HEK293 (cell line): ENCODE data around the gene TNNI3.
A peak's percentile ranks its signal among the peaks of the same experiment; 100 is the strongest.

Source experiments
- CTCF ChIA-PET: fragments of 350-600 bp; formaldehyde crosslinking; extraction: SDS; loops from one replicate; lab custom pipeline; 2021; ENCODE audit warnings: antibody characterized with exemption; lab: Yijun Ruan, JAX
- POLR2A ChIA-PET: fragments of 300-600 bp; formaldehyde crosslinking; extraction: SDS; loops from one replicate; lab custom pipeline; 2020; ENCODE audit warnings: antibody characterized with exemption, inconsistent platforms; lab: Yijun Ruan, JAX
- H3K27ac ChIP-seq: fragments of 200-500 bp; sonication (Bioruptor generic); 2 replicates; pipeline ENCODE4 v1.5.1; 2014; ENCODE audit warnings: low read depth, low read length, control low read depth, inconsistent platforms; ENCODE audit errors: extremely low read depth
- H3K36me3 ChIP-seq, 2 experiments: fragments of 200-500 bp in 1 of 2; sonication (Bioruptor generic) in 1 of 2; 1 replicate in 1 of 2; 2 replicates in 1 of 2; pipeline ENCODE4 v1.5.1; 2014 to 2017; ENCODE audit warnings: inconsistent platforms in 2 of 2, low read length in 2 of 2; ENCODE audit not compliant: control insufficient read depth in 2 of 2, insufficient read depth in 1 of 2
- H3K4me1 ChIP-seq: fragments of 200-500 bp; sonication (Bioruptor generic); 2 replicates; pipeline ENCODE4 v1.5.1; 2014; ENCODE audit warnings: mild to moderate bottlenecking, low read length, inconsistent platforms; ENCODE audit not compliant: control insufficient read depth, insufficient read depth
- H3K4me3 ChIP-seq: 2 replicates; pipeline ENCODE4 v1.5.1; 2011; ENCODE audit warnings: low read depth, mild to moderate bottlenecking, control low read depth, low read length, moderate library complexity
- H3K9me3 ChIP-seq: fragments of 200-500 bp; sonication (Bioruptor generic); 2 replicates; pipeline ENCODE4 v1.5.1; 2014; ENCODE audit warnings: low read depth, low read length, inconsistent platforms; ENCODE audit not compliant: control insufficient read depth, insufficient read depth
- EGR2 ChIP-seq: fragments of 450-650 bp; formaldehyde crosslinking; IDR thresholded peaks from 2 replicates; pipeline ENCODE4 v1.5.1; 2016; ENCODE audit warnings: low read depth, missing biosample characterization, missing genetic modification characterization
- PRDM2 ChIP-seq: fragments of 450-650 bp; formaldehyde crosslinking; IDR thresholded peaks from 2 replicates; pipeline ENCODE4 v1.5.1; 2016; ENCODE audit warnings: missing biosample characterization, missing genetic modification characterization, borderline replicate concordance
- ZBTB21 ChIP-seq: fragments of 450-650 bp; formaldehyde crosslinking; IDR thresholded peaks from 2 replicates; pipeline ENCODE4 v1.5.1; 2017; ENCODE audit warnings: missing biosample characterization, missing genetic modification characterization
- ZNF112 ChIP-seq: fragments of 450-650 bp; formaldehyde crosslinking; IDR thresholded peaks from 2 replicates; pipeline ENCODE4 v1.5.0; 2017; ENCODE audit warnings: missing biosample characterization, missing genetic modification characterization
- ZNF239 ChIP-seq: fragments of 450-650 bp; formaldehyde crosslinking; IDR thresholded peaks from 2 replicates; pipeline ENCODE4 v1.5.1; 2016; ENCODE audit warnings: missing biosample characterization, missing genetic modification characterization
- ZNF585B ChIP-seq: fragments of 450-650 bp; formaldehyde crosslinking; IDR thresholded peaks from 2 replicates; pipeline ENCODE4 v1.5.1; 2016; ENCODE audit warnings: missing biosample characterization, missing genetic modification characterization
- ZNF629 ChIP-seq: fragments of 450-650 bp; formaldehyde crosslinking; IDR thresholded peaks from 2 replicates; pipeline ENCODE4 v1.5.1; 2017; ENCODE audit warnings: missing biosample characterization, missing genetic modification characterization
- ZNF677 ChIP-seq: fragments of 450-650 bp; IDR thresholded peaks from 2 replicates; pipeline ENCODE4 v1.5.0; 2018; ENCODE audit warnings: missing biosample characterization, mild to moderate bottlenecking, missing genetic modification characterization, moderate library complexity
- ZNF692 ChIP-seq: fragments of 450-650 bp; formaldehyde crosslinking; IDR thresholded peaks from 2 replicates; pipeline ENCODE4 v1.5.1; 2016; ENCODE audit warnings: missing biosample characterization, missing genetic modification characterization
- ZNF76 ChIP-seq: fragments of 450-650 bp; formaldehyde crosslinking; IDR thresholded peaks from 2 replicates; pipeline ENCODE4; 2016; ENCODE audit warnings: low read depth, missing biosample characterization, missing genetic modification characterization, borderline replicate concordance
- TF ChIP-seq, protein P1 (sequence below): fragments of 450-650 bp; formaldehyde crosslinking; IDR thresholded peaks from 2 replicates; pipeline ENCODE4 v1.5.1; 2016; ENCODE audit warnings: missing biosample characterization, missing genetic modification characterization
- TF ChIP-seq, protein P2 (sequence below): fragments of 450-650 bp; formaldehyde crosslinking; IDR thresholded peaks from 2 replicates; pipeline ENCODE4 v1.5.1; 2016; ENCODE audit warnings: missing biosample characterization, missing genetic modification characterization, borderline replicate concordance
- TF ChIP-seq, protein P3 (sequence below): fragments of 450-650 bp; formaldehyde crosslinking; IDR thresholded peaks from 2 replicates; pipeline ENCODE4 v1.5.1; 2016; ENCODE audit warnings: missing biosample characterization, missing genetic modification characterization

The TNNI3 gene

GRCh38 chr19:55198651-55199050, 41.1 kb upstream of the TNNI3 start:
- no peaks in the 10 kb centered on the region for H3K9me3 ChIP-seq
- no peaks in the 10 kb centered on the region for H3K36me3 ChIP-seq
- POLR2A ChIA-PET = interaction anchor here (0.8 to 1.0 kb wide), 2 partner anchors 8 to 209 kb away, joined by 3 to 4 read pairs; partner anchors contain the start of gene UBE2S
- no peak overlapping the region for H3K27ac ChIP-seq
- no peaks in the 10 kb centered on the region for H3K4me1 ChIP-seq
- H3K4me3 ChIP-seq = no peak overlapping the region
- no peak for TF ChIP-seq EGR2 (tag by site-specific recombination)
- TF ChIP-seq, protein P1, sequence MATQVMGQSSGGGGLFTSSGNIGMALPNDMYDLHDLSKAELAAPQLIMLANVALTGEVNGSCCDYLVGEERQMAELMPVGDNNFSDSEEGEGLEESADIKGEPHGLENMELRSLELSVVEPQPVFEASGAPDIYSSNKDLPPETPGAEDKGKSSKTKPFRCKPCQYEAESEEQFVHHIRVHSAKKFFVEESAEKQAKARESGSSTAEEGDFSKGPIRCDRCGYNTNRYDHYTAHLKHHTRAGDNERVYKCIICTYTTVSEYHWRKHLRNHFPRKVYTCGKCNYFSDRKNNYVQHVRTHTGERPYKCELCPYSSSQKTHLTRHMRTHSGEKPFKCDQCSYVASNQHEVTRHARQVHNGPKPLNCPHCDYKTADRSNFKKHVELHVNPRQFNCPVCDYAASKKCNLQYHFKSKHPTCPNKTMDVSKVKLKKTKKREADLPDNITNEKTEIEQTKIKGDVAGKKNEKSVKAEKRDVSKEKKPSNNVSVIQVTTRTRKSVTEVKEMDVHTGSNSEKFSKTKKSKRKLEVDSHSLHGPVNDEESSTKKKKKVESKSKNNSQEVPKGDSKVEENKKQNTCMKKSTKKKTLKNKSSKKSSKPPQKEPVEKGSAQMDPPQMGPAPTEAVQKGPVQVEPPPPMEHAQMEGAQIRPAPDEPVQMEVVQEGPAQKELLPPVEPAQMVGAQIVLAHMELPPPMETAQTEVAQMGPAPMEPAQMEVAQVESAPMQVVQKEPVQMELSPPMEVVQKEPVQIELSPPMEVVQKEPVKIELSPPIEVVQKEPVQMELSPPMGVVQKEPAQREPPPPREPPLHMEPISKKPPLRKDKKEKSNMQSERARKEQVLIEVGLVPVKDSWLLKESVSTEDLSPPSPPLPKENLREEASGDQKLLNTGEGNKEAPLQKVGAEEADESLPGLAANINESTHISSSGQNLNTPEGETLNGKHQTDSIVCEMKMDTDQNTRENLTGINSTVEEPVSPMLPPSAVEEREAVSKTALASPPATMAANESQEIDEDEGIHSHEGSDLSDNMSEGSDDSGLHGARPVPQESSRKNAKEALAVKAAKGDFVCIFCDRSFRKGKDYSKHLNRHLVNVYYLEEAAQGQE (tag by site-specific recombination) = peak; percentile 93
- CTCF ChIA-PET = interaction anchor here (2.6 kb wide), 1 partner anchor 58 kb away, joined by 12 read pairs; no protein-coding TSS in a partner anchor

- Histone ChIP-seq H3K27ac (no peak overlapping the region), H3K9me3 (no peaks in the 10 kb centered on the region), H3K4me1 (no peaks in the 10 kb centered on the region), H3K36me3 (no peaks in the 10 kb centered on the region), H3K4me3 (no peak overlapping the region)
- ChIA-PET POLR2A (interaction anchor here (0.6 kb wide), 1 partner anchor 69 kb away, joined by 3 read pairs; no protein-coding TSS in a partner anchor), CTCF (interaction anchor here (0.6 to 2.6 kb wide), 3 partner anchors 32 to 225 kb away, joined by 3 to 12 read pairs (median 3); partner anchors contain the start of gene DNAAF3)
- TF ChIP-seq ZNF677 (tag by site-specific recombination) (no peak), ZBTB21 (tag by site-specific recombination) (0 out of 2 replicates have a peak, but pooled peaks have one; percentile 35), ZNF112 (tag by site-specific recombination) (no peak), ZNF239 (tag by site-specific recombination) (no peak), ZNF76 (peak; percentile 94), ZNF629 (tag by site-specific recombination) (0 out of 2 replicates have a peak, but pooled peaks have one; percentile 16)
These were observed 40.0 kb upstream of the TNNI3 start for GRCh38 chr19:55197528-55197927.

DNA sequence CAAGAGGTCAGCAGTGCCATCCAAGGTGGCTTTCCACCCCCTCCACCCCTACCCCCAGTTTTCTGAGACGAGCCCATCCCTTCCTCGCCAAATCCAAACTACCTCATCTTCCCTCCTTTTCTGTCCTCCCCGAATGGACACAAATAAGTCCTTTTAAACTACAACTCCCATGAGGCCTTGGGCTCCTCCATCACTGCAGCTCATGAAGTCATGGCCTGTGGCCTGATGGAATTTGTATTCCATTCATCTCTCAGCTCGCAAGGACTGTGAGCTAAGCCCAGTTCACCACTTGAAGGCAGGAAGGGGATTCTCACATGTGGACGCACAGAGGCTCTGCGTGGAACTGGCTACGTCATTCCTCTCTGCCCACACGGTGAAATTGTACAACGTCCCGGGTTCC, 39.3 kb upstream of the TNNI3 start:
- peak; percentile 50; the same call in 1 of the 2 replicates for TF ChIP-seq ZNF76
- TF ChIP-seq ZNF692 = no peak
- TF ChIP-seq PRDM2 (tag by site-specific recombination) = no peak
- TF ChIP-seq ZNF585B (tag by site-specific recombination) = no peak
- TF ChIP-seq, protein P2, sequence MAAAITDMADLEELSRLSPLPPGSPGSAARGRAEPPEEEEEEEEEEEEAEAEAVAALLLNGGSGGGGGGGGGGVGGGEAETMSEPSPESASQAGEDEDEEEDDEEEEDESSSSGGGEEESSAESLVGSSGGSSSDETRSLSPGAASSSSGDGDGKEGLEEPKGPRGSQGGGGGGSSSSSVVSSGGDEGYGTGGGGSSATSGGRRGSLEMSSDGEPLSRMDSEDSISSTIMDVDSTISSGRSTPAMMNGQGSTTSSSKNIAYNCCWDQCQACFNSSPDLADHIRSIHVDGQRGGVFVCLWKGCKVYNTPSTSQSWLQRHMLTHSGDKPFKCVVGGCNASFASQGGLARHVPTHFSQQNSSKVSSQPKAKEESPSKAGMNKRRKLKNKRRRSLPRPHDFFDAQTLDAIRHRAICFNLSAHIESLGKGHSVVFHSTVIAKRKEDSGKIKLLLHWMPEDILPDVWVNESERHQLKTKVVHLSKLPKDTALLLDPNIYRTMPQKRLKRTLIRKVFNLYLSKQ (tag by site-specific recombination) = no peak
- TF ChIP-seq, protein P3, sequence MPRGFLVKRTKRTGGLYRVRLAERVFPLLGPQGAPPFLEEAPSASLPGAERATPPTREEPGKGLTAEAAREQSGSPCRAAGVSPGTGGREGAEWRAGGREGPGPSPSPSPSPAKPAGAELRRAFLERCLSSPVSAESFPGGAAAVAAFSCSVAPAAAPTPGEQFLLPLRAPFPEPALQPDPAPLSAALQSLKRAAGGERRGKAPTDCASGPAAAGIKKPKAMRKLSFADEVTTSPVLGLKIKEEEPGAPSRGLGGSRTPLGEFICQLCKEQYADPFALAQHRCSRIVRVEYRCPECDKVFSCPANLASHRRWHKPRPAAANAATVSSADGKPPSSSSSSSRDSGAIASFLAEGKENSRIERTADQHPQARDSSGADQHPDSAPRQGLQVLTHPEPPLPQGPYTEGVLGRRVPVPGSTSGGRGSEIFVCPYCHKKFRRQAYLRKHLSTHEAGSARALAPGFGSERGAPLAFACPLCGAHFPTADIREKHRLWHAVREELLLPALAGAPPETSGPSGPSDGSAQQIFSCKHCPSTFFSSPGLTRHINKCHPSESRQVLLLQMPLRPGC = no peak
- Histone ChIP-seq H3K9me3 (no peaks in the 10 kb centered on the region), H3K27ac (no peak overlapping the region), H3K4me3 (no peak overlapping the region), H3K36me3 (no peaks in the 10 kb centered on the region), H3K4me1 (no peaks in the 10 kb centered on the region)
- CTCF ChIA-PET = no interaction called here
- POLR2A ChIA-PET = interaction anchor here (0.7 kb wide), 1 partner anchor 59 kb away, joined by 3 read pairs; no protein-coding TSS in a partner anchor
